ENCODE data around the gene HAPSTR1.

Gene HAPSTR1

DNA sequence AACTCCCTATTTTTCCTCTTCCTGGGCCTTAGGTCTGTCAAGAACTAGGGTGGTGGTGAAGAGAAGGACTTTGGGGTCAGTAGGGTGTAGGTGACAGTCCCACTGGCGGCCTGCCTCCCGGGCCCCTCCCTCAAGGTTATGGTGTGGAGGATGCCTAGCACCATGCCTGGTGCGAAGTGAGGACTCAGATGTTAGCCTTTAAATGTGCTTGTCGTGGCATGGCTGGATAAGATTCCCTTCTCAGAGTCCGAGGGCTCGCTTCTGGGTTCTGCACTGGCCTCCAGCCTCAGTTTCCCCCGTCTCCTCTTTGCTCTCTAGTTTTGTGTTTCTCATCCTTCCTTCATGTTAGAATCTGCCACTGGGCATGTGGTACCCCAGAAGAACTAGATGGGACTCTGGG, 32.0 kb downstream of the HAPSTR1 start:
- H3K4me1 Mint-ChIP-seq (ENCODE audit: low read depth in 2 of 2): peaks cover 42 to 48% of the 10 kb centered on the region in 2 donors
- ATAC-seq (replicated peaks): no peak
- peaks cover 40% of the 10 kb centered on the region for H3K36me3 Mint-ChIP-seq (ENCODE audit: insufficient read depth)
- no peaks in the 10 kb centered on the region for H3K27me3 Mint-ChIP-seq
- DNase-seq: no peak
- peak overlapping the region in 1 of 2 donors; percentile 96 for H3K27ac Mint-ChIP-seq
- no peaks in the 10 kb centered on the region for H3K9me3 Mint-ChIP-seq
- H3K4me3 Mint-ChIP-seq: no peak overlapping the region

DNA sequence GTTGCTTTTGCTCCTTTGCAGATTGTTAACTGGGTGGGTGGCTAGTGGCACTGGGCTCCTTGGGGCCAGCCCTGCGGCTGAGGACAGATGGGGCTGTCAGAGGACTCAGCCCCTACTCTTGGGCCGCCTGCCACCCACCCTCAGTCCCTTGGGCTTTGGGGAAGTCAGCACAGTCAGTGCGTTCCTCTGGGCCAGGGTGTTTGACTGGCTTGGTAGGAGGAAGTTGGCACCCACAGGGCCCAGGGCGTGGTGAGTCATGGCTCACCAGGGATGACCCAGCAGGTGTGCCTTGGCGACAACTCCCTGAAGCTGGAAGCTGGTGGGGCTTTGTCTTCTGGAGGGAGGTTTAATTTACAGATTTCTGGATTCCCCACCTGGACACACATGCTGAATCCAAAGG, 32.4 kb downstream of the HAPSTR1 start:
- H3K9me3 Mint-ChIP-seq: no peaks in the 10 kb centered on the region
- peaks cover 37% of the 10 kb centered on the region for H3K36me3 Mint-ChIP-seq (ENCODE audit: insufficient read depth)
- no peaks in the 10 kb centered on the region for H3K27me3 Mint-ChIP-seq
- ATAC-seq (replicated peaks) (no peak), DNase-seq (no peak)
- peak overlapping the region; percentile 96 for H3K27ac Mint-ChIP-seq
- H3K4me3 Mint-ChIP-seq: no peak overlapping the region
- peaks cover 45 to 50% of the 10 kb centered on the region in 2 donors for H3K4me1 Mint-ChIP-seq (ENCODE audit: low read depth in 2 of 2)

DNA sequence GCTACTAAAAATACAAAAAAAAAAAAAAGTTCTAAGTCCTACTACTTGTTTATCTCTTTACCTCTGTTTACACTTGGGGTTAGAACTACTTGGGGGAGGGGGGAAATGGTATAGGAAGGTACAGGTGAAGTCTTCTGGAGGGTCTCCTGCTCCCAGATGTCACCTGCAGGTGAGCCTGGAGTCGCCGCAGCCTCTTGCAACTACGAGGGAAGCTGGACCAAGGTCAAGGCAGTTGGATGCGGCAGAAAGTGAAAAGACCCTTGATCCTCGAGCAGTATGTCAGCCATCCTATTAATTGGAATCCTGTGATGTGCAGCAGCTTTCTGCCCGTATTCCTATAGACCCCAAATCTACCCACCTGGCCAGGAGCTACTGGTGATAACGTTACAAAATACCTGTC, 33.0 kb downstream of the HAPSTR1 start:
- Mint-ChIP-seq H3K4me3 (no peak overlapping the region), H3K27me3 (no peaks in the 10 kb centered on the region), H3K4me1 (ENCODE audit: low read depth in 2 of 2) (peaks cover 46 to 53% of the 10 kb centered on the region in 2 donors), H3K36me3 (ENCODE audit: insufficient read depth) (peaks cover 31% of the 10 kb centered on the region), H3K9me3 (no peaks in the 10 kb centered on the region), H3K27ac (peak overlapping the region; percentile 96)
- DNase-seq (no peak), ATAC-seq (replicated peaks) (no peak)

DNA sequence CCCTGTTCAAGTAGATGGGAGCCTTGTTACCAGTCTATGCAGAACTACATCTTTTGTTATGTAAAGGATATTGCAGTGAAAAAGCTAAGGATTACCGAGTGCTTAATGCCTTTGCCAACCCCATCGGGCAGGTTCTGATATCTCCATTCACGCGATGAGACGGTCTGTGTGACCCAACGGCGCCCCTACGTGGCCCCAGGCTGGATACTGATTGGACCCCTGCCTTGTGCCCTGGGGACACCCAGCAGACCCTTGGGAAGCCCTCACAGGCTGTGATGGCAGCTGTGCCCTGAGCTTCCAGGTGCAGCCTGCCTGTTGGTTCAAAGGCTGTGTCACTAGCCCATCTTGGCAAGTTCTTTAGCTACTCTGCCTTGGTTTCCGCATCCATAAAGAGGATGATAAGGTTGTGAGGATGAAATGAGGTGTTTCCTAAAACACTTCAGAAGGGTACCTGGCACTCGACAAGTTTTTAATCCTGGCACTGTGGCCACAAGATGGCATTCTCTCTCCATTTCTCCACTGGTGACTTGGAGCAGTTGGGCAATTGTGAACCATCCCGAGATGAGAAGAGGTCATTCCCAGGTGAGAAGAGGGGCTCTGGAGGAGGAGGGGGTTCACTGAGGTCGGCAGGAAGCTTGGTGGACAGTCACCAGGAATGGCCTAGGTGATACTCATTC, 33.6 kb downstream of the HAPSTR1 start:
- Mint-ChIP-seq H3K9me3 (no peaks in the 10 kb centered on the region), H3K4me1 (ENCODE audit: low read depth in 2 of 2) (peaks cover 43 to 53% of the 10 kb centered on the region in 2 donors), H3K4me3 (no peak overlapping the region), H3K27me3 (no peaks in the 10 kb centered on the region), H3K36me3 (ENCODE audit: insufficient read depth) (peaks cover 29% of the 10 kb centered on the region), H3K27ac (peak overlapping the region; percentile 96)
- DNase-seq: no peak
- ATAC-seq (replicated peaks): no peak

DNA sequence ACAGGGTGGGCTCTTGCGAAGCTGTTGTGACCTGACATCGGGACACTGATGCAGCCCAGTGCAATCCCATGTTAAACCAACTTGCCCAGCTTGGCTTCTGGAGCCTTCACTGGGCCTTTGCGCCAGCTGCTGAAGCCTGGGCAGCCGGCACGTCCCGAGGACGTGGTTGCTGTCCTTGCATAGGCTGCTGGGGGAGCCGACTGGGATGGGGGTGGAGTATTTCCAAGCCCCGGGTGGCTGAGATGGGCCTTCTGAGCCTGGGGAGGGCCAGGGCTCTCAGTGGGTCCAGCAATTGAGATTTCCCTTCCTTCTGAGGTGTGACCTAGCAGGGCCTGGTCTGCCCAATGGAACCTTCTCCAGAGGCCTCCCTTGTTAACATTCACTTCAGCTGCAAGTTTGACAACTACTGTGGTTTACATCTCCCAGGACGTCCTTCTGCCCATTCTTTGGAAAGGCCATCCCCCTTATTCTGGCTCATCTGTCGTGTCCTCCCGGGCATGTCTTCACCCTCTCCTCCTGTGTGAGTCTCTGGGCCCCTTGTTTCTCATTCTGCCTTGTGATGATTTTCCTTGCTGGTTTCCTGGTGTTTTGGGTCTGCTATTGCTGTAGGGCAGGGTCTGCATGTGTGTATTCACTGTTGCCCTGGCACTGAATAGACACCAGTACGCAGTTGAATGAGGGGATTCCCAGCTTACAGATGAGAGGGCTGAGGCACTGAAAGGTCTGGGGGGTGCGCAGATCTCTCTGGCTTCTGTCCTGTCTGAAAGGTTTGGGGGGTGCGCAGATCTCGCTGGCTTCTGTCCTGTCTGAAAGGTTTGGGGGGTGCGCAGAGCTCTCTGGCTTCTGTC, 34.4 kb downstream of the HAPSTR1 start:
- peak overlapping the region; percentile 96 for H3K27ac Mint-ChIP-seq
- ATAC-seq (replicated peaks) (peak; percentile 16), DNase-seq (no peak)
- no peaks in the 10 kb centered on the region for H3K27me3 Mint-ChIP-seq
- H3K36me3 Mint-ChIP-seq (ENCODE audit: insufficient read depth): peaks cover 24% of the 10 kb centered on the region
- H3K9me3 Mint-ChIP-seq: no peaks in the 10 kb centered on the region
- H3K4me3 Mint-ChIP-seq: no peak overlapping the region
- H3K4me1 Mint-ChIP-seq (ENCODE audit: low read depth in 2 of 2): peaks cover 40 to 53% of the 10 kb centered on the region in 2 donors

DNA sequence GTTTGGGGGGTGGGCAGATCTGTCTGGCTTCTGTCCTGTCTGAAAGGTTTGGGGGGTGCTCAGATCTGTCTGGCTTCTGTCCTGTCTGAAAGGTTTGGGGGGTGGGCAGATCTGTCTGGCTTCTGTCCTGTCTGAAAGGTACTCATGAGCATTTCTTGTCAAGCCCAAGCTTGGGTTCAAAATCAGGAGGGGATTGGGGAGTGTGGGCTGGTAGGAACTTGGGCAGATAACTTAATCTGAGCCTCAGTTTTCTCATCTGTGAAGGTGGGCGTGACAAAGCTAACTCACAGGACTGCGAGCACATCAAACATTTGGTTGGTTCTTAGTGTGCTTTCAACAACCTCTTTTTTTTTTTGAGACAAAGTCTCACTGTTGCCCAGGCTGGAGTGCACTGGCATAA, 35.2 kb downstream of the HAPSTR1 start:
- Mint-ChIP-seq H3K27me3 (no peaks in the 10 kb centered on the region), H3K4me3 (peak overlapping the region in 1 of 2 donors; percentile 43), H3K27ac (peak overlapping the region; percentile 96), H3K36me3 (ENCODE audit: insufficient read depth) (peaks cover 24% of the 10 kb centered on the region), H3K9me3 (no peaks in the 10 kb centered on the region), H3K4me1 (ENCODE audit: low read depth in 2 of 2) (peaks cover 40 to 53% of the 10 kb centered on the region in 2 donors)
- ATAC-seq (replicated peaks) (no peak), DNase-seq (no peak)

DNA sequence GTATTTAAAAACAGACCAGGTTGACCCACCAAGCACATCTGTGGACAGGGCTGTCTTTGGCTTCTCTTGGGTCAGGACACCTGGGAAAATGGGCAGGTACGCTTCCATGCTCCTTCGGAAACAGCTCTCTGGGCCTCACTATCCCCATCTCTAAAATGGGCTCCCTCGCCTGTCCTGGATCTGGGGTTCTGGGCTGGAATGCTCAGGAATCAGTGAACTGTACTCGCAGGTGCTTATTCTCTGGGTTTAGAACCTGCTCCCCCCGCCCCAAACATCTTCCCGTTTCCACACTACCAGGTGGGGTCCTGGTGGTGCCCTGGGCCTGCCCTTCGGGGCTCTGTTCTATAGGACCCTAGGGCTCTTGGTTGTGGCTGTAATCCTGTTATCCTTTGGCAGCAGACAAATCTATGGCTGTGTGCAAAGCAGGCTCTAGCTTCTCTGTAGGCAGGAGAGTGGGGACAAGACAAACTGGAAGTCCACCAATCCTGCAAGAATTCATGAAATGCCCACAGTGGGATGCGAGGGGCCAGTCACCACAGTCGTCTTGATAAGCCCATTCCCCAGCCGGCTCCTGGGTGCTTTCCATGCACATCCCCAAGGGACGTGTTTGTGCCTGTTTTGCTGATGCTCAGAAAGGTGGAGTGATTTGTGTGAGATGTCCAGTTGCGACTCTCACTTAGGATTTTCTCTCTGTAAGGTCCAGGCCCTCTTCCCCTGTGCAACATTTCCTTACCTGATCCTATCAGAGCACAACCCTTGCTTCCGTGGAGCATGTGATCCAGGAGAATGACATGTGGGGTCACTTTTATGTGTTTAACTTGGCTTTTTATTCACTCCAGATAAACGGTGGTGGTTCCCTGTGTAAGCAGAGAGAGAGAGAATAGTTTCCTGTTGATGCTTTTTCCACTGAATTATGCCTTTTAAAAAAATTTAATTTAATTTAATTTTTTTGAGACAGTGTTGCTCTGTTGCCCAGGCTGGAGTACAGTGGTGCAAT, 37.2 kb downstream of the HAPSTR1 start:
- DNase-seq: no peak
- Mint-ChIP-seq H3K36me3 (ENCODE audit: insufficient read depth) (peaks cover 20% of the 10 kb centered on the region), H3K27ac (peak overlapping the region; percentile 96), H3K4me3 (peak overlapping the region; percentile 67 to 78), H3K4me1 (ENCODE audit: low read depth in 2 of 2) (peaks cover 40 to 45% of the 10 kb centered on the region in 2 donors), H3K9me3 (no peaks in the 10 kb centered on the region), H3K27me3 (no peaks in the 10 kb centered on the region)
- ATAC-seq (replicated peaks): no peak

DNA sequence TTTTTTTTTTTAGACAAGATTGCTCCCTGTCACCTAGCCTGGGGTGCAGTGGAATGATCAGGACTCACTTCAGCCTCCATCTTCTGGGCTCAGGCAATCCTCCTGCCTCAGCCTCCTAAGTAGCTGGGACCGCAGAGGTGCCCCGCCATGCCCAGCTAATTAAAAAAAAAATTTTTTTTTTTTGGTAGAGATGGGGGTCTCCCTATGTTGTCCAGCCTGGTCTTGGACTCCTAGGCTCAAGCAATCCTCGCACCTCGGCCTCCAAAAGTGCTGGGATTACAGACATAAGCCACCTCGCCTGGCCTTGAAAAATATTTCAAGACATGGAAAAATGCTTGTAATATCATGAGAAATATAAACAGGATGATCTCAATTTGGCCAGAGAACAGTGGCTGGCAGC, 42.9 kb downstream of the HAPSTR1 start:
- Mint-ChIP-seq H3K36me3 (ENCODE audit: insufficient read depth) (peaks cover 5% of the 10 kb centered on the region), H3K27me3 (no peaks in the 10 kb centered on the region), H3K9me3 (no peaks in the 10 kb centered on the region), H3K27ac (peak overlapping the region in 1 of 2 donors; percentile 53), H3K4me1 (ENCODE audit: low read depth in 2 of 2) (peaks cover 17 to 23% of the 10 kb centered on the region in 2 donors), H3K4me3 (no peak overlapping the region)
- ATAC-seq (replicated peaks) (no peak), DNase-seq (no peak)

DNA sequence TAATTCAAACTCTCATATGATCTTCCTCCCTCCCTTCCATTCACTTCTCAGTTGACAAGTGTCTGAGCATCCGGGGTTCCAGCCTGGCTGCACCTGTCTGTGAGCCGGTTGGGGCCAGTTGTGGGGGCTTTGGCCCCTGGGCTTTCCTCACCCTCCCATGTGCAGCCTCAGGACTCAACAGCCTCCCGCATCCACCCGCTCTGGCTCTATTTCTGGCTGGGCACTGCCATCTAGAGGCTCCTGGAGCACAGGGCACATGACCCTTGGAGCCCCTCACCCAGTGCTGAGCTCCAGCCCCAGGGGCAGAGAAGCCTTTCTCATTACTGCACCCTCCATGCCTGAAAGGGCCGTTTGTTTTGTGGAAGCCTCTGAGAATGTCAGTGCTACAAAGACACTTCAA, 43.3 kb downstream of the HAPSTR1 start:
- peak; percentile 77 for ATAC-seq (replicated peaks)
- Mint-ChIP-seq H3K27me3 (no peaks in the 10 kb centered on the region), H3K9me3 (no peaks in the 10 kb centered on the region), H3K4me3 (no peak overlapping the region), H3K36me3 (ENCODE audit: insufficient read depth) (peaks cover 5% of the 10 kb centered on the region), H3K4me1 (ENCODE audit: low read depth in 2 of 2) (peaks cover 19 to 25% of the 10 kb centered on the region in 2 donors), H3K27ac (peak overlapping the region in 1 of 2 donors; percentile 53)
- peak; percentile 44 to 49 (median 45) for DNase-seq

DNA sequence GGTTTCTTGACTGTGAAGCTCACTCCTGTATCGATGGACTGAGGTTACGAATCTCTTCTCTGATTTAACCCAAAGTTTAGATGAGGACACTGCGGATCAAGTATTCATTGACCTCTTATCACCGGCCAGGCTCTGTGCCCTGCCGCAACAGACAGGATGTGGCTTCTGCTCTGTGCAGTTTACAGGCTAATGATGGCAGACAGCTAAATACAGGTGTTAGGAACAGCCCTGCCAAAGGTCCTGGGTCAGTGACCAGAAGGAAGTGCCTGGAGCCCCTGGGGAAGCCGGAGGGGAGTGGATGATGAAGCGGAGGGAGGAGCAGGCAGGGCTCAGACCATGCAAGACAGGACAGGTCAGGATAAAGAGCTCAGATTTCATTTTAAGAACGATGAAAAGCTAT, 44.4 kb downstream of the HAPSTR1 start:
- DNase-seq (no peak), ATAC-seq (replicated peaks) (no peak)
- peak overlapping the region; percentile 19 to 50 for H3K27ac Mint-ChIP-seq
- no peaks in the 10 kb centered on the region for H3K27me3 Mint-ChIP-seq
- peaks cover 5% of the 10 kb centered on the region for H3K36me3 Mint-ChIP-seq (ENCODE audit: insufficient read depth)
- no peak overlapping the region for H3K4me3 Mint-ChIP-seq
- peaks cover 23 to 30% of the 10 kb centered on the region in 2 donors for H3K4me1 Mint-ChIP-seq (ENCODE audit: low read depth in 2 of 2)
- H3K9me3 Mint-ChIP-seq: no peaks in the 10 kb centered on the region

DNA sequence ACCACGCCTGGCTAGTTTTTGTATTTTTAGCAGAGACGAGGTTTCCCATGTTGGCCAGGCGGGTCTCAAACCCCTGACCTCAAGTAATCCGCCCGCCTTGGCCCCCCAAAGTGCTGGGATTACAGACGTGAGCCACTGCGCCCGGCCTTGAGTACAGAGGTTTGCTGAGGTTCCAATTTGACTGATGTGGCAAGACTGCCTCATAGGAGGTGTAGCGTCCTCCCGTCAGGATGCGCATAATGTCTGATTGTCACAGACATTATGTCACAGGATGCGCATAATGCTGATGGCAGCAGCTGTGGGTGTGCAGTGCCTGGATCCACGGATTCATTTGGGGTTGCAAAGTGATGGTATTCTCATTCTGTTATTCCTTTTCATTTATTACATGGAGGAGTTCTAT, 45.2 kb downstream of the HAPSTR1 start:
- Mint-ChIP-seq H3K27me3 (no peaks in the 10 kb centered on the region), H3K4me3 (no peak overlapping the region), H3K27ac (no peak overlapping the region), H3K9me3 (no peaks in the 10 kb centered on the region), H3K36me3 (ENCODE audit: insufficient read depth) (peaks cover 5% of the 10 kb centered on the region), H3K4me1 (ENCODE audit: low read depth in 2 of 2) (peaks cover 23 to 30% of the 10 kb centered on the region in 2 donors)
- DNase-seq (no peak), ATAC-seq (replicated peaks) (no peak)

DNA sequence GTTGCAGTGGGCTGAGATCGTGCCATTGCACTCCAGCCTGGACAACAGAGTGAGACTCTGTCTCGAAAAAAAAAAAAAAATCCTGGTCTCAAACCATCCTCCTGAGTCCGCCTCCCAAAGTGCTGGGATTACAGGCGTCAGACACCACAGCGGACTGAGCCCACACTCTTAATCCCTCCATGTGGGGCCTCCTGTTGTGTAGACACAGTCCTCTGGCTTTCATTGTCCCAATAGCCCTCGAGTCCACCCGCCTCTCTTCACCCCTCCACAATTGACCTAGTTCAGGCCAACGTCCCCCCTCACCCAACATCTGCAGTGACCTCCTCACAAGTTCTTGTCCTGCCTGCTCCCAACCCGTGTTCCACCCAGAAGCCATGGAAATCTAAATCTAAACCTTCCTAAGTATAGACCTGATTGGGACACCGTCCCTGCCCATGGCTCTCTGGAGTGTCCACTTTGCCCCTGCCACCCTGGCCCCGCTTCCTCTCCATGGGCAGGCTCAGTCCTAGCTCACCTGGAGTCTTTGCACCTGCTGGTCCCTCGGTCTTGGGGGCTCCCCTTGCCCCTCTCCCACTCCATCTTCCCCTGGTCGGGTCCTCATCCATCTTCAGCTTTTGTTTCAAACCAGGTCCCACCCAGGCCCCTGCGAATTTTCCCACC, 46.7 kb downstream of the HAPSTR1 start:
- DNase-seq (no peak), ATAC-seq (replicated peaks) (no peak)
- Mint-ChIP-seq H3K4me3 (no peak overlapping the region), H3K27ac (peak overlapping the region in 1 of 2 donors; percentile 60), H3K9me3 (no peaks in the 10 kb centered on the region), H3K4me1 (ENCODE audit: low read depth in 2 of 2) (peaks cover 20 to 30% of the 10 kb centered on the region in 2 donors), H3K27me3 (no peaks in the 10 kb centered on the region), H3K36me3 (ENCODE audit: insufficient read depth) (peaks cover 2% of the 10 kb centered on the region)

Measured in effector memory CD8-positive, alpha-beta T cell (primary cell).